Measurements from ENCODE around the gene CAPN1. TPM values are rescaled to one million over a fixed set of nuclear protein-coding genes. Genes with fewer than 3 reads are reported as not detected.
A peak's percentile ranks its signal among the peaks of the same experiment; 100 is the strongest.
"Not testable (repeated sequence)": the region's sequence is repeated elsewhere in the genome, so short reads cannot be mapped to it uniquely, and the experiment has no call there.

The CAPN1 gene
- total RNA-seq, 1 donor from 2014 or later, result 130 TPM

DNA sequence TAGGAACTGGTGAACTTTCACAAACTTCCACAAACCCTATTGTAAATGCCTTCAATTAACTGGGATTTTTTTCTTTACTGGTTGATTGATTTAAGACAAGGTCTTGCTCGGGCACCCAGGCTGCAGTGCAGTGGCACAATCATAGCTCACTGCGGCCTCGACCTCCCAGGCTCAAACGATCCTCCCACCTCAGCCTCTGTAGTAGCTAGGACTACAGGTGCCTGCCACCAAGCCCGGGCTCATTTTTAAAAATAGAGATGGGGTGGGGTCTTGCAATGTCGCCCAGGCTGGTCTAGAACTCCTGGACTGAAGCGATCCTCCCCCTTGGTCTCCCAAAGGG, 44.3 kb downstream of the CAPN1 start:
- Mint-ChIP-seq H3K4me1 (ENCODE audit: low read depth) (peaks cover 16% of the 10 kb centered on the region), H3K27ac (ENCODE audit: unreplicated experiment) (no peak overlapping the region), H3K27me3 (ENCODE audit: low read depth) (no peaks in the 10 kb centered on the region), H3K4me3 (ENCODE audit: unreplicated experiment) (peak overlapping the region; percentile 71), H3K36me3 (ENCODE audit: low read depth) (peaks cover 3% of the 10 kb centered on the region), H3K9me3 (ENCODE audit: low read depth) (no peaks in the 10 kb centered on the region)
- DNase-seq (ENCODE audit: low spot score), result no peak
- TF ChIP-seq, protein P1, sequence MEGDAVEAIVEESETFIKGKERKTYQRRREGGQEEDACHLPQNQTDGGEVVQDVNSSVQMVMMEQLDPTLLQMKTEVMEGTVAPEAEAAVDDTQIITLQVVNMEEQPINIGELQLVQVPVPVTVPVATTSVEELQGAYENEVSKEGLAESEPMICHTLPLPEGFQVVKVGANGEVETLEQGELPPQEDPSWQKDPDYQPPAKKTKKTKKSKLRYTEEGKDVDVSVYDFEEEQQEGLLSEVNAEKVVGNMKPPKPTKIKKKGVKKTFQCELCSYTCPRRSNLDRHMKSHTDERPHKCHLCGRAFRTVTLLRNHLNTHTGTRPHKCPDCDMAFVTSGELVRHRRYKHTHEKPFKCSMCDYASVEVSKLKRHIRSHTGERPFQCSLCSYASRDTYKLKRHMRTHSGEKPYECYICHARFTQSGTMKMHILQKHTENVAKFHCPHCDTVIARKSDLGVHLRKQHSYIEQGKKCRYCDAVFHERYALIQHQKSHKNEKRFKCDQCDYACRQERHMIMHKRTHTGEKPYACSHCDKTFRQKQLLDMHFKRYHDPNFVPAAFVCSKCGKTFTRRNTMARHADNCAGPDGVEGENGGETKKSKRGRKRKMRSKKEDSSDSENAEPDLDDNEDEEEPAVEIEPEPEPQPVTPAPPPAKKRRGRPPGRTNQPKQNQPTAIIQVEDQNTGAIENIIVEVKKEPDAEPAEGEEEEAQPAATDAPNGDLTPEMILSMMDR (IDR thresholded peaks at IDR 0.05), result no peak

DNA sequence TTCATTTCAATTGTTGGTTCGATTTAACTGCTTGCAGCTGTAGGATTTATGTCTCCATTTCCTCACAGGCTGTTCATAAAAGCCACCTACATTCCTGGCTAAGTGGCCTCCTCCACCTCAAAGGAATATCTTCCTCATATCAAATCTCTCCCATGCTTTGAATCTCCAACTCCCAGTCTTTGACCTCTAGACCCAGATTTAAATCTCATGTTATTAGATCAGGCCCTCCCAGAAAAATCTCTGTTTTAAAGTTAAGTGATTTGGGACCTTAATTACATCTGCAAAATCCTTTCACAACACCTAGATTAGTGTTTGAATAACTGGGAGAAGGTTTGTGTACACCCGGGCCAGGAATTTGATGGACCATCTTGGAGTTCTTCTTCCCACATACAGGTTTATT, 46.2 kb downstream of the CAPN1 start:
- Mint-ChIP-seq H3K4me3 (ENCODE audit: unreplicated experiment) (no peak overlapping the region), H3K36me3 (ENCODE audit: low read depth) (peaks cover 3% of the 10 kb centered on the region), H3K4me1 (ENCODE audit: low read depth) (peaks cover 16% of the 10 kb centered on the region), H3K27me3 (ENCODE audit: low read depth) (no peaks in the 10 kb centered on the region), H3K9me3 (ENCODE audit: low read depth) (no peaks in the 10 kb centered on the region), H3K27ac (ENCODE audit: unreplicated experiment) (no peak overlapping the region)
- DNase-seq (ENCODE audit: low spot score), result no peak
- TF ChIP-seq, protein P1 (IDR thresholded peaks at IDR 0.05), result no peak

DNA sequence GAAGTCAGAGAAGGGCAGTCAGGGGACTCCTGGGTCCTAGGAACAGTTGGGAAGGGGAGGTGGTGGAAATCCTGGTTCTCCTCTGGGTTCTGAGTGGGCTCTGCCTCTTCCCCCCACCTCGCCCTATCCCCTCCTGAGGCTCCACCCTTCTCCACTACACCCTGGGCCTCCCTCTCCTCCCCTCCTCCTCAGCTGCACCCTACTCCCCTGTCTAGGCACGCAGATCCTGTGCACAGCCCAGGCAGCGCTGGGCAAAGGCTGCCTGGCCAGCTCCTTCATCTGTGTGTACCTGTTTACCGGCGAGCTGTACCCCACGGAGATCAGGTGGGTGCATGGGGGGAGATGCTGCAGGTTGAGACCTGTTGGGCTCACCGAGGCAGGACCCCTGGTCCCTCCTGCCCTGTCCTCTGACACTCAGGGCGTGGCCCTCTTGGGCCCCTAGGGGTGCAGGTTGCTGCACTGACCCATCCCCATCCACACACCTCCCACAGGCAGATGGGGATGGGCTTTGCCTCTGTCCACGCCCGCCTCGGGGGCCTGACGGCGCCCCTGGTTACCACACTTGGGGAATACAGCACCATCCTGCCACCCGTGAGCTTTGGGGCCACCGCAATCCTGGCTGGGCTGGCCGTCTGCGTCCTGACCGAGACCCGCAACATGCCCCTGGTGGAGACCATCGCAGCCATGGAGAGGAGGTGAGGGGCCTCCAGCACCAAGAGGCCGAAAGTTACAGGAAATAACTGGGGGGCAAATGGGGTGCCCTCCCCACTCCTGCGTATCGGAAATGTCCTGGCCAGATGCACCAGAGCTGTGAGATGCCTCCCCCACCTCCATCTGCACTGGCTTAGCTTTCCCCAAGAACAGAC, 54.7 kb downstream of the CAPN1 start:
- no peak overlapping the region for H3K27ac Mint-ChIP-seq (ENCODE audit: unreplicated experiment)

DNA sequence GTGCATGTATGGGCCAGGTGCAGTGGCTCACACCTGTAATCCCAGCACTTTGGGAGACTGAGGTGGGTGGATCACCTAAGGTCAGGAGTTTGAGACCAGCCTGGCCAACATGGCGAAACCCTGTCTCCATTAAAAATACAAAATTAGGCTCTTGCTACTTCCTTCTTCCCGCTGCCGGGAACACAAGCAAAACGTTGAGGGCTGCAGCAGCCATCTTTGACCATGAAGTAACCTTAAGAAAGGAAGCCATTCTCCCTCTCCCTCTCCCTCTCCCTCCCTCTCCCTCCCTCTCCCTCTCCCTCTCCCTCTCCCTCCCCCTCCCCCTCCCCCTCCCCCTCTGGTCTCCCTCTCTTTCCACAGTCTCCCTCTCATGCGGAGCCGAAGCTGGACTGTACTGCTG, 56.6 kb downstream of the CAPN1 start:
- H3K9me3 Mint-ChIP-seq (ENCODE audit: low read depth); H3K4me3 Mint-ChIP-seq (ENCODE audit: unreplicated experiment); H3K27ac Mint-ChIP-seq (ENCODE audit: unreplicated experiment); H3K27me3 Mint-ChIP-seq (ENCODE audit: low read depth); H3K4me1 Mint-ChIP-seq (ENCODE audit: low read depth); H3K36me3 Mint-ChIP-seq (ENCODE audit: low read depth); DNase-seq (ENCODE audit: low spot score): not testable (repeated sequence)

More for the DNA sequence above, 54.7 kb downstream of the CAPN1 start:
- no peaks in the 10 kb centered on the region for H3K36me3 Mint-ChIP-seq (ENCODE audit: low read depth)
- H3K4me3 Mint-ChIP-seq (ENCODE audit: unreplicated experiment), result no peak overlapping the region
- TF ChIP-seq, protein P1 (IDR thresholded peaks at IDR 0.05), result no peak
- H3K4me1 Mint-ChIP-seq (ENCODE audit: low read depth), result no peaks in the 10 kb centered on the region
- H3K9me3 Mint-ChIP-seq (ENCODE audit: low read depth), result no peaks in the 10 kb centered on the region
- H3K27me3 Mint-ChIP-seq (ENCODE audit: low read depth), result peaks cover 2% of the 10 kb centered on the region
- peak; percentile 80 for DNase-seq (ENCODE audit: low spot score)

DNA sequence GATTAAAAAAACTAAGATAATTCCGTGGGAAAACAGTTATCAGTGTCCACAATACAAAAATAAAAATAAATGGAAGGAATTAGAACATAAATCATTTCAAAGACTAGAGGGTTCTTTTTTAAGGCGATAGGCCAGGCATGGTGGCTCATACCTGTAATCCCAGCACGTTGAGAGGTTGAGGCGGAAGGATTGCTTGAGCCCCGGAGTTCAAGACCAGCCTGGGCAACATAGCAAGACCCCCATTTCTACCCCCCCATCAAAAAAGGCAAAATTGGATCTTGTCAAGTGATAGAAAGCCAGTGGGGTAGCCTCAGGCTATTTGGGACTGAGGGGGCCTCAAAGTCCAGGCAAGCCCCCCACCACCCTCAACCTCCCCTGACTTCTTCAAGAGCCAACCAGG, 59.4 kb downstream of the CAPN1 start:
- no peaks in the 10 kb centered on the region for H3K36me3 Mint-ChIP-seq (ENCODE audit: low read depth)
- DNase-seq (ENCODE audit: low spot score), result no peak
- H3K9me3 Mint-ChIP-seq (ENCODE audit: low read depth), result peaks cover 5% of the 10 kb centered on the region

More for the DNA sequence above, 59.4 kb downstream of the CAPN1 start:
- peaks cover 2% of the 10 kb centered on the region for H3K27me3 Mint-ChIP-seq (ENCODE audit: low read depth)
- no peak overlapping the region for H3K4me3 Mint-ChIP-seq (ENCODE audit: unreplicated experiment)
- TF ChIP-seq, protein P1 (IDR thresholded peaks at IDR 0.05), result no peak
- no peaks in the 10 kb centered on the region for H3K4me1 Mint-ChIP-seq (ENCODE audit: low read depth)
- H3K27ac Mint-ChIP-seq (ENCODE audit: unreplicated experiment), result no peak overlapping the region
